H1 (cell line): ENCODE measurements around the gene RARA. TPM values are rescaled to one million over a fixed set of nuclear protein-coding genes. Genes with fewer than 3 reads are reported as not detected.

Source experiments
- EZH2 ChIP-seq: fragments of 200-600 bp; sonication (generic); IDR thresholded peaks from 2 replicates; pipeline ENCODE4 v1.7.1; 2012; ENCODE audit warnings: low read depth, mild to moderate bottlenecking, moderate library complexity, low read length, inconsistent platforms; ENCODE audit not compliant: severe bottlenecking
- HDAC2 ChIP-seq, 2 experiments: fragments of 300-600 bp in 1 of 2; sonication (generic) in 1 of 2; IDR thresholded peaks; 2 replicates each; pipeline ENCODE4 v1.6.1; 2011 to 2012; ENCODE audit warnings: low read depth in 2 of 2, low read length in 2 of 2, mild to moderate bottlenecking in 2 of 2, moderate library complexity in 2 of 2, borderline replicate concordance in 1 of 2, inconsistent platforms in 1 of 2
- JUND ChIP-seq: IDR thresholded peaks from 2 replicates; pipeline ENCODE4 v1.6.1; 2011; ENCODE audit warnings: mild to moderate bottlenecking, improper control_type of control experiment, low read length
- RBBP5 ChIP-seq: IDR thresholded peaks from 2 replicates; pipeline ENCODE4 v1.7.1; 2012; ENCODE audit warnings: low read depth, mild to moderate bottlenecking, inconsistent platforms, low read length, moderate library complexity, borderline replicate concordance
- SP4 ChIP-seq: IDR thresholded peaks from 2 replicates; pipeline ENCODE4 v1.6.1; 2012; ENCODE audit warnings: low read length, inconsistent platforms
- polyA plus RNA-seq, 7 experiments: library from polyadenylated mRNA; depleted of rRNA in 3 of 7; stranded (reverse) in 5 of 7; unstranded in 2 of 7; fragments of >200 nt in 5 of 7; fragments of 200-250 nt in 2 of 7; gene quantifications; 1 replicate in 5 of 7; 2 replicates in 1 of 7; 4 replicates in 1 of 7; pipeline versions ENCODE4 v1.2.1 to v1.2.3, GENCODE V29; 2011 to 2013; ENCODE audit warnings: missing spikeins in 2 of 7, mixed read lengths in 2 of 7
- total RNA-seq: library from RNA; stranded (reverse); fragmentation: NEBNext Ultra II Directional; extraction: Animal tissue kit (Norgen Biotek cat#: 25700); gene quantifications from 2 replicates; pipeline ENCODE4 v1.2.1, GENCODE V29; 2021
- TF ChIP-seq, protein P1 (sequence below): IDR thresholded peaks from 2 replicates; pipeline ENCODE4 v1.6.1; 2012; ENCODE audit warnings: inconsistent platforms

RARA gene
- total and polyA plus RNA-seq, 2 of the 8 experiments (the other 6 are each of a cell fraction or from before 2014, with no cell fraction given), result 4.4 to 16.5 TPM

GRCh38 chr17:40347319-40348135 is 38.5 kb downstream of the RARA start (continued):
- no peak for TF ChIP-seq EZH2
- TF ChIP-seq, protein P1, sequence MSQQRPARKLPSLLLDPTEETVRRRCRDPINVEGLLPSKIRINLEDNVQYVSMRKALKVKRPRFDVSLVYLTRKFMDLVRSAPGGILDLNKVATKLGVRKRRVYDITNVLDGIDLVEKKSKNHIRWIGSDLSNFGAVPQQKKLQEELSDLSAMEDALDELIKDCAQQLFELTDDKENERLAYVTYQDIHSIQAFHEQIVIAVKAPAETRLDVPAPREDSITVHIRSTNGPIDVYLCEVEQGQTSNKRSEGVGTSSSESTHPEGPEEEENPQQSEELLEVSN, result no peak
- no peak for TF ChIP-seq SP4
- no peak for TF ChIP-seq HDAC2 (IDR thresholded peaks at IDR 0.05; ENCODE audit: borderline replicate concordance in 1 of 2, low read depth in 2 of 2, low read length in 2 of 2)
- TF ChIP-seq JUND, result no peak
- TF ChIP-seq RBBP5, result no peak
